ENCODE measurements around the gene IMP4.

DNA sequence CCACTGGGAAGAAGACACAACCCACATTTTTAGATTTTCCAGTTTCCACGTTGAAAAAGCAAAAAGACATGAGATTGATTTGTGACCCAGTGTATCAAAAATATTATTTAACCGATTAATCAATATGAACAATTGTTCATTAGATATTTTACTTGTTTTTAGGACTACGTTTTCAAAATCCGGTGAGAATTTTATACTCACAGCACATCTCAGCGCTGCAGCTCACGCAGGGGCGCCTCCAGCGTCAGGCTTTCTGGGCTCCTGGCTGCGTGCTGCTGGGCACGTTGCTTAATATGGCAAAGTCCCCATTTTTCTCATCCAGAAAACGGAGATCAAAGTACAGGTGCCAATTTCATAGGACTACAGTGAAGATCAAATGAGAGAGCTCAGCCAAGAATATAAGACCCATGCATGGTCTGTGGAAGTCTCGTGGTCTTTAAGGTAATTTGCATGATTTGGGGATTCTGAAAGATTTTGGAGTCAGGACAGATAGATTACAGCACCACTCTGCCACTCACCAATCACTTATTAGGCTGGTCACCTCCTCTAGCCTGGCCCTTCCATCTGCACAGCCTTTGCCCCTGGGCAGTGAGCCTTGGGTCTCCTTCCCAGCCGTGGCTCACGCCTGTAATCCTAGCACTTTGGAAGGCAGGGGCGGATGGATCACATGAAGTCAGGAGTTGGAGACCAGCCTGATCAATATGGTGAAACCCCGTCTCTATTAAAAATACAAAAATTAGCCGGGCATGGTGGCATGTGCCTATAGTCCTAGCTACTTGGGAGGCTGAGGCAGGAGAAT, 49.4 kb downstream of the IMP4 start:
- TF ChIP-seq TAF1 (IDR thresholded peaks at IDR 0.05; ENCODE audit: low read depth) (no peak), REST (IDR thresholded peaks at IDR 0.05; ENCODE audit: low read depth) (no peak; the same call in 1 of the 2 replicates), CEBPB (IDR thresholded peaks at IDR 0.05) (no peak), EP300 (IDR thresholded peaks at IDR 0.05; ENCODE audit: borderline replicate concordance) (no peak), RAD21 (IDR thresholded peaks at IDR 0.05; ENCODE audit: low read depth) (no peak), NFIC (IDR thresholded peaks at IDR 0.05) (no peak), USF1 (IDR thresholded peaks at IDR 0.05) (no peak), ZBTB7A (IDR thresholded peaks at IDR 0.05; ENCODE audit: low read depth) (no peak), TCF12 (IDR thresholded peaks at IDR 0.05; ENCODE audit: low read depth) (no peak), CREB1 (IDR thresholded peaks at IDR 0.05; ENCODE audit: low read depth) (no peak), FOXM1 (IDR thresholded peaks at IDR 0.05; ENCODE audit: borderline replicate concordance, low read depth) (no peak), YY1 (IDR thresholded peaks at IDR 0.05; ENCODE audit: low read depth) (no peak)
- TF ChIP-seq, protein P1, sequence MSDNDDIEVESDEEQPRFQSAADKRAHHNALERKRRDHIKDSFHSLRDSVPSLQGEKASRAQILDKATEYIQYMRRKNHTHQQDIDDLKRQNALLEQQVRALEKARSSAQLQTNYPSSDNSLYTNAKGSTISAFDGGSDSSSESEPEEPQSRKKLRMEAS (IDR thresholded peaks at IDR 0.05) = no peak

All from Ishikawa (cell line).